Thoracic aorta (tissue), 2 donors: ENCODE data around the gene CYBC1. TPM values are rescaled to one million over a fixed set of nuclear protein-coding genes. Genes with fewer than 3 reads are reported as not detected.

Source experiments
- ATAC-seq: fragments of 150-250 bp; one replicate; pipeline ENCODE4 v1.8.0; 2017; ENCODE audit warnings: low read depth; ENCODE audit not compliant: insufficient number of reproducible peaks, low FRiP score
- DNase-seq: peaks from one replicate; pipeline ENCODE4 v3.0.0-alpha.2; 2020; ENCODE audit warnings: low spot score
- H3K27ac ChIP-seq, 2 donors: fragments of 200-600 bp; sonication (generic); 1 replicate in 1 of 2; 2 replicates in 1 of 2; pipeline ENCODE4 v1.5.1; 2016; ENCODE audit warnings: mild to moderate bottlenecking in 2 of 2, moderate library complexity in 2 of 2
- H3K27me3 ChIP-seq: fragments of 200-600 bp; sonication (generic); replicated peaks from 2 replicates; pipeline ENCODE4 v1.6.0; 2016; ENCODE audit warnings: mild to moderate bottlenecking; ENCODE audit not compliant: insufficient read depth
- H3K36me3 ChIP-seq: fragments of 200-600 bp; sonication (generic); one replicate; pipeline ENCODE4 v1.5.1; 2016
- H3K4me1 ChIP-seq, 2 donors: fragments of 200-600 bp; sonication (generic); 1 replicate in 1 of 2; 2 replicates in 1 of 2; pipeline versions ENCODE4 v1.5.1 to v1.6.0; 2016; ENCODE audit warnings: low read depth in 2 of 2, mild to moderate bottlenecking in 1 of 2; ENCODE audit not compliant: control insufficient read depth in 1 of 2
- H3K4me3 ChIP-seq: fragments of 200-600 bp; sonication (generic); 2 replicates; pipeline ENCODE4 v1.5.1; 2016; ENCODE audit warnings: mild to moderate bottlenecking
- H3K9me3 ChIP-seq: fragments of 200-600 bp; sonication (generic); 2 replicates; pipeline ENCODE4 v1.5.1; 2016
- total RNA-seq, 2 donors: library from RNA; depleted of rRNA; stranded (reverse); fragments of >200 nt; gene quantifications; one replicate each; pipeline versions ENCODE4 v1.1.0 to v1.2.3, GENCODE V29; 2016
- TF ChIP-seq, protein P1 (sequence below): fragments of 200-600 bp; sonication (generic); IDR thresholded peaks from one replicate; pipeline ENCODE4 v1.5.1; 2019; ENCODE audit warnings: antibody characterized with exemption

Gene CYBC1
- total RNA-seq, 2 donors from 2014 or later, result 84.6 to 178 TPM

DNA sequence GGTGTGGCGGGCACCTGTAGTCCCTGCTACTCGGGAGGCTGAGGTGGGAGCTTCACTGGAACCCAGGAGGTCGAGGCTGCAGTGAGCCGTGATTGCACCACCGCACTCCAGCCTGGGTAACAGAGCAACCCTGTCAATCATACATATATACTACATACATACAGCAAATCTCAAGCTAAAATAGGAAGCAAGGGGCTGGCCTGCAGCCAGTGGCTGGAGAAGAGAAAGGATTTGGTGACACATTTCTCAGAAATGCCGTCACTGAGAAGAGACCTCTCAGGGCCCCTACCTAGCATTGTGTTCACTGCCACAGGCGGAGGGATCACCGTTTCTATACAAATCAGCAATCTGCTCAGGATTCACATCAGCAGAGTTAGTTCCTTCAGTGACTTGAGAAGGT is 24.9 kb upstream of the CYBC1 start:
- H3K4me3 ChIP-seq, result no peak overlapping the region
- DNase-seq, result no peak
- no peaks in the 10 kb centered on the region for H3K4me1 ChIP-seq
- no peaks in the 10 kb centered on the region for H3K9me3 ChIP-seq
- no peak for ATAC-seq
- H3K36me3 ChIP-seq, result peaks cover 43% of the 10 kb centered on the region
- TF ChIP-seq, protein P1, sequence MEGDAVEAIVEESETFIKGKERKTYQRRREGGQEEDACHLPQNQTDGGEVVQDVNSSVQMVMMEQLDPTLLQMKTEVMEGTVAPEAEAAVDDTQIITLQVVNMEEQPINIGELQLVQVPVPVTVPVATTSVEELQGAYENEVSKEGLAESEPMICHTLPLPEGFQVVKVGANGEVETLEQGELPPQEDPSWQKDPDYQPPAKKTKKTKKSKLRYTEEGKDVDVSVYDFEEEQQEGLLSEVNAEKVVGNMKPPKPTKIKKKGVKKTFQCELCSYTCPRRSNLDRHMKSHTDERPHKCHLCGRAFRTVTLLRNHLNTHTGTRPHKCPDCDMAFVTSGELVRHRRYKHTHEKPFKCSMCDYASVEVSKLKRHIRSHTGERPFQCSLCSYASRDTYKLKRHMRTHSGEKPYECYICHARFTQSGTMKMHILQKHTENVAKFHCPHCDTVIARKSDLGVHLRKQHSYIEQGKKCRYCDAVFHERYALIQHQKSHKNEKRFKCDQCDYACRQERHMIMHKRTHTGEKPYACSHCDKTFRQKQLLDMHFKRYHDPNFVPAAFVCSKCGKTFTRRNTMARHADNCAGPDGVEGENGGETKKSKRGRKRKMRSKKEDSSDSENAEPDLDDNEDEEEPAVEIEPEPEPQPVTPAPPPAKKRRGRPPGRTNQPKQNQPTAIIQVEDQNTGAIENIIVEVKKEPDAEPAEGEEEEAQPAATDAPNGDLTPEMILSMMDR, result no peak
- no peaks in the 10 kb centered on the region for H3K27me3 ChIP-seq
- H3K27ac ChIP-seq, result no peak overlapping the region

DNA sequence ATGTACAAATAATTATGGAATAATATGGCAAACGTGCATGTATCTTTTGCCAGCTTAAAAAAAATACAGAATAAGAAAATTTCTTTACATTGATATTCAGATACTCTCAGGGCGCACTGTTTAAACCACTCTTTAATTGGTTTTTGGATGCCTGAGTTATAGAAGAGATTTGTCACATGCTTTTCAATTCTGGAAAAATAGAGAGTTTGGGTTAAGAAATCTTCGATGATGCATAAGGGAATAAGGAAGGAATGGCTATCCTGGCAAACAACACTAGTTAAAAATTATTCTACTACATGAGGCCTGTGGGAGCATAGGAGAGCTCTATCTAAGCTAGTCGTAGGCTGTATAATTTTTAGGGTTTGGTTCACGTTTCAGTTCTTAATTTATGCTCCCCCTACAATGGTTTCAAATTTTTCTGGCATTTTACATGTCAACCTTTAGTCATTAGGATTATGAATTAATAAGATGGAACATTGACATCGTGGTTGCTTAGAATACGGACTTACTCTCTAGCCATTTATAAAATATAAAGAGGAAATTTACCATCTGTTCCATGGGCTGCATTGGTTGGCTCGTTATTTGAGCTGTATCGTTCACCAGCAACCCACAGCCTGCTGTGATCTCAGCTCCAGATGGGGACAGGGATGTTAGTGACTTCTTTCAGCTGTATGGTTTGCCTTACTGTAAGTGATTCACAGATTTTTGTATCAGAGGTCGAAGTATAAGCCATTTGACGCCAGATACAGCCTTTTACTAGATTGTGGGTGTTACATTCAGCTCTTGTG is 23.9 kb upstream of the CYBC1 start:
- DNase-seq (no peak), ATAC-seq (no peak)
- TF ChIP-seq, protein P1, result no peak
- H3K4me3 ChIP-seq, result no peak overlapping the region
- no peaks in the 10 kb centered on the region for H3K27me3 ChIP-seq
- no peaks in the 10 kb centered on the region for H3K4me1 ChIP-seq
- H3K9me3 ChIP-seq, result no peaks in the 10 kb centered on the region
- peaks cover 36% of the 10 kb centered on the region for H3K36me3 ChIP-seq
- H3K27ac ChIP-seq, result no peak overlapping the region

DNA sequence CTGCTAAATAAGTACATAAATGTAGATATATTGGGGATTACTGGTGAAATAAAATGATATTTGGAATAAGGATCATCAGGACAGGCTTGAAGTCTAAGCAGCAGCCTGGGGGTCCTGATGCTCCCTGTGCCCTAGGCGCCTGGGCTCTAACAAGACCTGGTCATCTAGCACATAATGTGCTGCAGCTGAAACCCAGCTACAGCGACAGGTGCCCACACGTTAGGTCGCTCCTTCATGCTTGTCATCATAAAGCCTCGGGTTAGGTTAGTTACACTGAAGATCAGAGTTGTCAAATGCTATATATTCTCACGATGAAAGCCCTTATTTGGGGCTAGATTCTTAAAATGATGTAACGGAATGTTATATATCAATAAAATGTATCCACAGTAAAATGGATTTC is 19.5 kb upstream of the CYBC1 start:
- Histone ChIP-seq H3K4me1 (no peaks in the 10 kb centered on the region), H3K27ac (no peak overlapping the region), H3K4me3 (no peak overlapping the region), H3K36me3 (peaks cover 34% of the 10 kb centered on the region), H3K9me3 (no peaks in the 10 kb centered on the region), H3K27me3 (no peaks in the 10 kb centered on the region)
- DNase-seq (no peak), ATAC-seq (no peak)
- TF ChIP-seq, protein P1, result no peak

DNA sequence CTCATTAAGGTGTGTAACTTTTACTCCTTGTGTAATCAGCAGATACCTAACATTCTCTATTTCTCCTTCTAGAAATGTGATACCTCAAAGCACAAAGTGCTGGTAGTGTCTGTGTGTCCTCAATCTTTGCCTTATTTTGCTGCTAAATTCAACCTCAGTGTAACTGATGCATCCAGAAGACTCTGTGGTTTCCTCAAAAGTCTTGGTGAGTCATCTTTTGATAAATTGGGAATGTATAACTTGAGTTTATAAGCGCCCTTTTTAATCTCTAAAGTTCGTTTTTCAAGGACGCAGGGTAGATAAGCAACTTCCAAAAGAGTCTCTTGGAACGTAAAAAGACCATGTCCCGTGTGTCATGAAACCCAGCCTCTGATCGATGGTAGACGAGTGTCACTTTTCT is 18.1 kb upstream of the CYBC1 start:
- DNase-seq, result no peak
- TF ChIP-seq, protein P1, result no peak
- Histone ChIP-seq H3K4me3 (no peak overlapping the region), H3K36me3 (peaks cover 38% of the 10 kb centered on the region), H3K9me3 (no peaks in the 10 kb centered on the region), H3K27me3 (no peaks in the 10 kb centered on the region), H3K4me1 (peaks cover 0 to 7% of the 10 kb centered on the region in 2 donors), H3K27ac (no peak overlapping the region)
- ATAC-seq, result no peak

DNA sequence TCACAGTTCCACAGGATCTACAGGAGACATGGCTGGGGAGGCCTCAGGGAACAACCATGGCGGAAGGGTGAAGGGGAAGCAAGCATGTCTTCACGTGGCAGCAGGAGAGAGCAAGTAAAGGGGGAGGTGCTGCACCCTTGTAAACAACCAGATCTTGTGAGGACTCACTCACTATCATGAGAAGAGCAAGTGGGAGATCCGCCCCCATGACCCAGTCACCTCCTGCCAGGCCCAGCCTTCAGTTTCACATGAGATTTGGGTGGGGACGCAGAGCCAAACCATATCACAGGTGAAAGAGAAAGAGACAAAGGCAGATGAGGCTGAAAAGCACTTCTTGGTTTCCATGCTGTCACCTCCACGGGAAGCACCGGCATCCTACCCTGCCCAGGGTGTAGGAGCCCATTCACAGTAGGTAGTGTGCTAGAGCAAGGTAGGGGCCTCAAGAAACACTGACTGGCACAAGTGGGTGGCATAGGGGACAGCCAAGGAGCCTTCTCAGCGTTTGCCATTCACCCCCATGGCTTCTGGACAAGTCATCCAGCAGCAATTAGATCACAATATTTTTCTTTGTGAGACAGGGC is 14.6 kb upstream of the CYBC1 start:
- ATAC-seq (no peak), DNase-seq (no peak)
- H3K36me3 ChIP-seq, result peaks cover 43% of the 10 kb centered on the region
- no peaks in the 10 kb centered on the region for H3K9me3 ChIP-seq
- H3K27me3 ChIP-seq, result no peaks in the 10 kb centered on the region
- no peak overlapping the region for H3K27ac ChIP-seq
- peaks cover 0 to 7% of the 10 kb centered on the region in 2 donors for H3K4me1 ChIP-seq
- no peak overlapping the region for H3K4me3 ChIP-seq
- TF ChIP-seq, protein P1, result no peak
